Natural killer cell (primary cell): Measurements from ENCODE around the gene PYGM. TPM values are rescaled to one million over a fixed set of nuclear protein-coding genes. Genes with fewer than 3 reads are reported as not detected.
A peak's percentile ranks its signal among the peaks of the same experiment; 100 is the strongest.

Experiments used
- ATAC-seq, 3 donors: fragments of 150-1000 bp in 2 of 3; fragments of 200-7000 bp in 1 of 3; cut with Tn5 transposase; 1 replicate in 1 of 3; 2 replicates in 2 of 3; pipeline ENCODE4 v1.10.0; 2021; ENCODE audit warnings: mild to moderate bottlenecking in 2 of 3, moderate library complexity in 2 of 3
- DNase-seq, 2 donors: peaks; one replicate each; pipeline versions ENCODE4 v3.0.0 to v3.0.0-alpha.2; 2013 to 2021; ENCODE audit warnings: mixed read lengths in 1 of 2
- H3K27ac ChIP-seq: one replicate; pipeline ENCODE4 v1.5.1; 2013; ENCODE audit warnings: mild to moderate bottlenecking, low read length
- H3K27me3 ChIP-seq: one replicate; pipeline ENCODE4 v1.6.1; 2013; ENCODE audit warnings: low read length; ENCODE audit not compliant: control insufficient read depth, insufficient read depth
- H3K36me3 ChIP-seq: one replicate; pipeline ENCODE4 v1.6.1; 2013; ENCODE audit warnings: low read length; ENCODE audit not compliant: control insufficient read depth, insufficient read depth
- H3K4me1 ChIP-seq: one replicate; pipeline ENCODE4 v1.6.1; 2013; ENCODE audit warnings: low read length; ENCODE audit not compliant: control insufficient read depth, insufficient read depth
- H3K4me3 ChIP-seq: one replicate; pipeline ENCODE4 v1.5.1; 2013; ENCODE audit warnings: low read length
- H3K9me3 ChIP-seq: one replicate; pipeline ENCODE4 v1.6.1; 2013; ENCODE audit warnings: low read length; ENCODE audit not compliant: control insufficient read depth, insufficient read depth
- H3K27ac Mint-ChIP-seq, 2 donors: one replicate each; pipeline ENCODE4 v1.8.0; 2022; ENCODE audit warnings: mild to moderate bottlenecking in 2 of 2, mixed read lengths in 2 of 2, moderate library complexity in 1 of 2
- H3K27me3 Mint-ChIP-seq, 2 donors: one replicate each; pipeline ENCODE4 v1.8.0; 2022; ENCODE audit warnings: low read depth in 2 of 2, mixed read lengths in 2 of 2
- H3K36me3 Mint-ChIP-seq: one replicate; pipeline ENCODE4 v1.8.0; 2022; ENCODE audit warnings: mixed read lengths
- H3K4me1 Mint-ChIP-seq, 2 donors: one replicate each; pipeline ENCODE4 v1.8.0; 2022; ENCODE audit warnings: mixed read lengths in 2 of 2
- H3K4me3 Mint-ChIP-seq: one replicate; pipeline ENCODE4 v1.8.0; 2022; ENCODE audit warnings: mild to moderate bottlenecking, moderate library complexity, mixed read lengths
- H3K9me3 Mint-ChIP-seq, 2 donors: one replicate each; pipeline ENCODE4 v1.8.0; 2022; ENCODE audit warnings: mixed read lengths in 2 of 2
- WGBS: methylation state at CpG from one replicate; pipeline ENCODE4 v1.1.7; 2013; ENCODE audit warnings: missing lambda C conversion rate; ENCODE audit not compliant: insufficient coverage; 5-methylcytosine and 5-hydroxymethylcytosine counted together
- intact Hi-C: fragments of 100-400 bp; cut with micrococcal nuclease; formaldehyde crosslinking; loops from one replicate; pipeline ENCODE4 v1.14.2; 2022
- total RNA-seq, 4 donors: library from RNA; stranded (reverse); fragments of 120-200 nt in 1 of 4; gene quantifications; one replicate each; pipeline versions ENCODE4 v1.2.3 to v1.2.4, GENCODE V29; 2013 to 2022
- TF ChIP-seq, protein P1 (sequence below): fragments of 200-600 bp; IDR thresholded peaks from one replicate; pipeline ENCODE4 v1.8.0; 2022; ENCODE audit warnings: antibody characterized with exemption

PYGM gene
- total RNA-seq, 3 donors from 2014 or later (not counting 1 experiment from before 2014, with no cell fraction given) = 4.1 to 8.4 (median 6.1) TPM

DNA sequence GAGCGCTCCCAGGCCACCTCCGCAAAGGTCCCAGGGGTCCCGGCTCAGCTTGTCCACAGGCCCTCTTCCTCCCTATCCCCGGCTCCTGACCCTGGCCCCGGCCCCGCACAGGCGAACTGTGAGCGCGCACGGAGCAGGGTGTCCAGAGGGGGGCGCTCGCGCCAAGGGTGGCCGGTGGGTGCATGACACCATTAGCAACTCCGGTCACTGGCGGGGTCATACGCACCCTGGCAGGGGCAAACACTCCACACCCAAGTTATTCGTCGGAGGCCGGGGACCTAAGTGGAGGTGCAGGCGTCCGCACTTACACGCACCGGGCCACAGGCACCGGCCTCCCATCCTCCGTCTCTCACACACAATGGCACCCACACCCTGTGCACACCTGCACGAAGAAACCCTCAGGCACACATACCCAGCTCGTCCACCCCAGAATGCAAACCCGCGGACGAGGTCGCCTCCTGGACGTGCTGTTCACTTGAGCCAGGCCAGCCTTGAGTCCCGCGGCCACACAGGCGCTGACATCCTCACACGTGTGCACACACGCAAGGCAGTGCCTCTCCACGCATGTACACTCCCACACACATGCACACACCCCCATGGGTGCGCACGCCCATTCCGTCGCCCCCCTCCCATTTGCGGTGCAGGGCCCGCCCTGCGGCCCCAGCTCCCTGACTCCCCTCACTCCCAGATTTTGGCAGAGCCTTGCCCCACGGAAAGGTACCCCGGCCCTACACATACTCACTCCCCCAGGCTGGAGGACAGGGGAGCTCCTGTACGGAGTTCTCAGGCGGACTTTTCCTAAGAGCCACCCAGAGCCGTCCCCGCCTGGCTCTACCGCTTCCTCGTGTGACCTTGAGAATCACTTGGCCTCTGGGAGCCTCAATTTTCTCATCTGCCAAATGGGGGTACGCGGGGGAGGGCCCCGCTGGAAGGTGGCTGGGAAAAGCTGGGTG, 15.9 kb downstream of the PYGM start, which contains the start of gene RASGRP2:
Gene RASGRP2 (minus strand): TSS at position 552 of the 953 bp plus-strand sequence. CDS start 1,276 bp downstream, outside the sequence.
- no peaks in the 10 kb centered on the region for H3K27me3 Mint-ChIP-seq
- H3K4me3 ChIP-seq = peak within 1 kb of the TSS; percentile 63
- no peaks in the 10 kb centered on the region for H3K9me3 ChIP-seq
- H3K4me1 Mint-ChIP-seq = peaks cover 33 to 73% of the 10 kb centered on the region in 2 donors
- TF ChIP-seq, protein P1, sequence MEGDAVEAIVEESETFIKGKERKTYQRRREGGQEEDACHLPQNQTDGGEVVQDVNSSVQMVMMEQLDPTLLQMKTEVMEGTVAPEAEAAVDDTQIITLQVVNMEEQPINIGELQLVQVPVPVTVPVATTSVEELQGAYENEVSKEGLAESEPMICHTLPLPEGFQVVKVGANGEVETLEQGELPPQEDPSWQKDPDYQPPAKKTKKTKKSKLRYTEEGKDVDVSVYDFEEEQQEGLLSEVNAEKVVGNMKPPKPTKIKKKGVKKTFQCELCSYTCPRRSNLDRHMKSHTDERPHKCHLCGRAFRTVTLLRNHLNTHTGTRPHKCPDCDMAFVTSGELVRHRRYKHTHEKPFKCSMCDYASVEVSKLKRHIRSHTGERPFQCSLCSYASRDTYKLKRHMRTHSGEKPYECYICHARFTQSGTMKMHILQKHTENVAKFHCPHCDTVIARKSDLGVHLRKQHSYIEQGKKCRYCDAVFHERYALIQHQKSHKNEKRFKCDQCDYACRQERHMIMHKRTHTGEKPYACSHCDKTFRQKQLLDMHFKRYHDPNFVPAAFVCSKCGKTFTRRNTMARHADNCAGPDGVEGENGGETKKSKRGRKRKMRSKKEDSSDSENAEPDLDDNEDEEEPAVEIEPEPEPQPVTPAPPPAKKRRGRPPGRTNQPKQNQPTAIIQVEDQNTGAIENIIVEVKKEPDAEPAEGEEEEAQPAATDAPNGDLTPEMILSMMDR = peak; percentile 62
- ATAC-seq = peak; percentile 59 to 80 (median 62)
- H3K27ac Mint-ChIP-seq = peak within 1 kb of the TSS; percentile 98
- H3K27me3 ChIP-seq = no peaks in the 10 kb centered on the region
- H3K36me3 Mint-ChIP-seq = no peaks in the 10 kb centered on the region
- no peaks in the 10 kb centered on the region for H3K9me3 Mint-ChIP-seq
- peak; percentile 91 to 92 for DNase-seq
- intact Hi-C loops = loop anchor here (1.0 to 5.0 kb wide), 3 partner anchors 23 to 68 kb away; partner anchors contain the start of genes MEN1 and SF1
- H3K27ac ChIP-seq = peak within 1 kb of the TSS; percentile 85
- under 1% methylated on average over 57 of the region's 57 CpGs for WGBS
- H3K36me3 ChIP-seq = peaks cover 27% of the 10 kb centered on the region
- H3K4me1 ChIP-seq = peaks cover 48% of the 10 kb centered on the region
- peak within 1 kb of the TSS; percentile 99 for H3K4me3 Mint-ChIP-seq

DNA sequence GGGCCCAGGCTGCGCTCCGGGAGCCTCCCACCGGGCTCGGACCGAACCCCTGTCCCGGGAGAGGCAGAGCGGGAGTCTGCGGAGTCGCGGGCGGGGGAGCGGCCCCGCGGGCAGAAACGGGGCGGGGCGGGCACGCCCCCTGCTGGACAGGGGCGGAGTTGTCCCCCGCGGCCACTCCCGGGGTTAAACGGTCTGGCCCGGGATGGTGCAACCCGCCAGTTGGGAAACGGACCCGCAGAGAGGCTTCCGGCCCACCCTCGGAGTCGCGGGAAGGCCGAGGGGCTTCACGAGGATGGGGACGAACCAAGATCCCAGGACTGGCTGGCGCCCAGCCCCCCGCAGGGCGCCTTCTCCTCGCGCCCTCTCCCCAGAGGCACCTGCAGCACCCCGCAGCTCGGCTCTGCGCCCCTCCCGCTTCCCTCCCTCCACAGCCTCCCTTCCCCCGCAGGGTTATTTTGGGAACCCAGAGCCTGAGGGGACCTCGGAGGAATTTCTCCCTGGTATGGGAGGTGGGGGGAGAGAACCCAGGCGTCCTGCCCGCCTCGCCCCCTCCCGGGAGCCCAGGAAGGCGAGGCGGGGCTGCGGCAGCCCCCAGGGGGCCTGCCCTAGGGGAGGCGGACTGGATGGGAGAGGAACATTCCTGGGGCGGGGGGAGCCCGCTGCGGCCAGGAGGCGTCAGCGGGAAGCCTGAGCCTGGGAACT, 16.7 kb downstream of the PYGM start:
- intact Hi-C loops = loop anchor here (1.0 to 5.0 kb wide), 3 partner anchors 24 to 69 kb away; partner anchors contain the start of genes MEN1 and SF1
- Mint-ChIP-seq H3K4me3 (peak overlapping the region; percentile 99), H3K4me1 (peaks cover 33 to 69% of the 10 kb centered on the region in 2 donors), H3K9me3 (no peaks in the 10 kb centered on the region), H3K27ac (peak overlapping the region; percentile 98), H3K27me3 (no peaks in the 10 kb centered on the region), H3K36me3 (no peaks in the 10 kb centered on the region)
- DNase-seq (peak; percentile 81 to 86), ATAC-seq (peak; percentile 22 to 48 (median 23))
- H3K27me3 ChIP-seq = no peaks in the 10 kb centered on the region
- peak overlapping the region; percentile 61 for H3K4me3 ChIP-seq
- peaks cover 48% of the 10 kb centered on the region for H3K4me1 ChIP-seq
- peaks cover 31% of the 10 kb centered on the region for H3K36me3 ChIP-seq
- TF ChIP-seq, protein P1 = peak; percentile 72
- no peaks in the 10 kb centered on the region for H3K9me3 ChIP-seq
- WGBS = under 1% methylated on average over 57 of the region's 58 CpGs
- peak overlapping the region; percentile 82 for H3K27ac ChIP-seq

DNA sequence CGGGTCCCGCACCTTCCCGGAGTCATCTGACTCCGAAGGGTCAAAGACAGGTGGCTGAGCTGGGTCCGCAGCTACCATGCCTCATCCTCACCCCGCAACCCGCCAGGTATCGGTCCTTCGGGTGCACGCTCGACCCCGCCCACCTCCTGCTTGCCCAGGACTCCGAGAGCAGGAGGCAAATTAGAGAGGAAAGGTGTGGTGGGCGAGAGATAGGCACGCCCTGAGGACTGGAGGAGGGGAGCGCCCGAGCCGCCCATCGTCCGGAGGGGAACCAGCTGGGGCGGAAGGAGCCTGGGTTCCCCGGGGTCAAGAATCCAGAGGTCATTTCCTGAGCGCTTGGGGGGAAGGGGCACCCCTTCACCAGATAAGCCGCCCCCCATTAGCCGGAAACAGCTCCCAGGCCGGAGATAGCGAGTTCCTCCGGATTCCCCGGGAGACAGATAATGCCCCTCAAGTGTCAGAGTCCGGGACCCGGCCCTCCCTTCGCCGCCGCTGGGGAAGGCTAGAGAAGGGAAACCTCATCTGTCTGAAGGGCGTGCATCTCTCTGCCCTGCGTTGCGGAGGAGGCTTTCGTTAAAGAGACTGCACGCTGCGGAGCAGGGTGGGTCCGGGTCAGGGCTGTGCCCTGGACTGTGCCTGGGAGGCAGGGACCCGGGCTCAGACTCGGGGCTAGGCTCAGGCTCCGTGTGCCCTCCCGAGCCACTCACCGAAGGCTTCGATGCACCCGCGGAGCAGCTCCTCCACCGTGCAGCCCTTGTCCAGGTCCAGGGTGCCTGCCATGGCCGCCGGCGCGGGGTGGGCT, 17.5 kb downstream of the PYGM start:
- peak; percentile 36 for DNase-seq
- Mint-ChIP-seq H3K36me3 (no peaks in the 10 kb centered on the region), H3K4me3 (peak overlapping the region; percentile 88), H3K27ac (peak overlapping the region; percentile 74 to 79), H3K27me3 (no peaks in the 10 kb centered on the region), H3K4me1 (peaks cover 33 to 64% of the 10 kb centered on the region in 2 donors), H3K9me3 (no peaks in the 10 kb centered on the region)
- Histone ChIP-seq H3K27me3 (no peaks in the 10 kb centered on the region), H3K4me1 (peaks cover 48% of the 10 kb centered on the region), H3K9me3 (no peaks in the 10 kb centered on the region), H3K27ac (peak overlapping the region; percentile 17), H3K36me3 (peaks cover 37% of the 10 kb centered on the region), H3K4me3 (peak overlapping the region; percentile 61)
- intact Hi-C loops = loop anchor here (5.0 kb wide), 1 partner anchor 70 kb away; the partner anchor contains the start of gene MEN1
- TF ChIP-seq, protein P1 = no peak
- ATAC-seq = no peak
- 16% methylated on average over 54 of the region's 54 CpGs for WGBS
